ENCODE results near the gene XKR7.

DNA sequence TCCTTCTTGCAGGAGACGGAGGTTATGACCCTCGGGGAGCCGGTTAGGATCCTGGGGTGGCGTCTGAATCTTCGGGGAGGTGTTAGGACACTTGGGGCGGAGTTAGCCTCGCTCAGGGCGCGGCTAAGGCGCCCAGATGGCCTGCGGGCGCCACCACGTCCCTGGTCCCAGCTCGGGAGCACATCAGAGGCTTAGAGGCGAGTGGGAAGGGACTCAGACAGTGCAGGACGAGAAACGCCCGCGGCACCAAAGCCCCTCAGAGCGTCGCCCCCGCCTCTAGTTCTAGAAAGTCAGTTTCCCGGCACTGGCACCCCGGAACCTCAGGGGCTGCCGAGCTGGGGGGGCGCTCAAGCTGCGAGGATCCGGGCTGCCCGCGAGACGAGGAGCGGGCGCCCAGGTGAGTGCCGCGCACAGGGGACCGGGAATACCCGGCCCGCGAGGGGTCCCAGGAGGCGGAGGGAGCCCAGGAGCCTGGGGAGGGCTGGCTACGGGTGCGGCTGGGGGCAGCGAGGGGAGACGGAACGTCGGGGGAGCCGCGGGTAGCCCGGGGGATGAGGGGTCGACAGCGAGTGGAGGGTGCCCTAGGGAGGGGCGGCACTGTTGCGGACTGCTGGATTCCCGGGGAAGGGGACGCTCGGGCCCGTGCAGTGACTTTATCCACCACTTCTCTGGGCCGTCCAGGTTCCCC lies 84.3 kb downstream of the XKR7 start, which contains the start of gene HCK:
- TF ChIP-seq, protein P1, sequence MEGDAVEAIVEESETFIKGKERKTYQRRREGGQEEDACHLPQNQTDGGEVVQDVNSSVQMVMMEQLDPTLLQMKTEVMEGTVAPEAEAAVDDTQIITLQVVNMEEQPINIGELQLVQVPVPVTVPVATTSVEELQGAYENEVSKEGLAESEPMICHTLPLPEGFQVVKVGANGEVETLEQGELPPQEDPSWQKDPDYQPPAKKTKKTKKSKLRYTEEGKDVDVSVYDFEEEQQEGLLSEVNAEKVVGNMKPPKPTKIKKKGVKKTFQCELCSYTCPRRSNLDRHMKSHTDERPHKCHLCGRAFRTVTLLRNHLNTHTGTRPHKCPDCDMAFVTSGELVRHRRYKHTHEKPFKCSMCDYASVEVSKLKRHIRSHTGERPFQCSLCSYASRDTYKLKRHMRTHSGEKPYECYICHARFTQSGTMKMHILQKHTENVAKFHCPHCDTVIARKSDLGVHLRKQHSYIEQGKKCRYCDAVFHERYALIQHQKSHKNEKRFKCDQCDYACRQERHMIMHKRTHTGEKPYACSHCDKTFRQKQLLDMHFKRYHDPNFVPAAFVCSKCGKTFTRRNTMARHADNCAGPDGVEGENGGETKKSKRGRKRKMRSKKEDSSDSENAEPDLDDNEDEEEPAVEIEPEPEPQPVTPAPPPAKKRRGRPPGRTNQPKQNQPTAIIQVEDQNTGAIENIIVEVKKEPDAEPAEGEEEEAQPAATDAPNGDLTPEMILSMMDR (IDR thresholded peaks at IDR 0.05): no peak
- TF ChIP-seq ZFX (IDR thresholded peaks at IDR 0.05; ENCODE audit: borderline replicate concordance): no peak
